ACHN (cell line): ENCODE data around the gene OSCP1.
"Not testable (repeated sequence)": the region's sequence is repeated elsewhere in the genome, so short reads cannot be mapped to it uniquely, and the experiment has no call there.

Experiments
- DNase-seq: peaks from one replicate; pipeline ENCODE4 v3.0.0-alpha.2; 2015
- in situ Hi-C: cut with HindIII; loops from 2 replicates; pipeline ENCODE4 v1.10.0; 2017; ENCODE audit warnings: low sequenced_read_pairs, low pct_ligation_motif_present, low pct_unique_long_range_greater_than_20kb

Gene OSCP1

GRCh38 chr1:36450270-36450918 lies at the start of gene OSCP1:
Gene OSCP1 (minus strand): TSS chr1:36450451. CDS start chr1:36450369, 82 bp downstream.
- in situ Hi-C loops = no loop called here
- peak; percentile 93 for DNase-seq

DNA sequence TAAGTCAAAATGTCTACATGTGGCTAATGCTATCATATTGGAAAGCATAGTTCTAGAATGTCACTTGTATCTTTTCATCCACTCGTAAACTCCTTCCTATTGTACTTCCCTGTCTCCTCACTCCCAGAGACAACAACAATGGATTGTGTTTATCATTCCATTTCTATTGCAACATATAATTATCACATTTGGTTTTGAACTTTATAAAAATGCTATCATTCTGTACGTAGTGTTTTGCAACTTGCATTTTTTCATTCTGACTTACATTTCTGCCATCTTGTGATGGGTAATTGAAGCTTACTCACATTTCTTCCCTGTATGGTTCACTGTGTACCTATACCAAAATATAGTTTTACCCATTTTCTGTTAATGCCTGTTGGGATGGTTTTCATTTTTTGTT lies 47.0 kb upstream of the OSCP1 start:
- in situ Hi-C loops = no loop called here
- no peak for DNase-seq

DNA sequence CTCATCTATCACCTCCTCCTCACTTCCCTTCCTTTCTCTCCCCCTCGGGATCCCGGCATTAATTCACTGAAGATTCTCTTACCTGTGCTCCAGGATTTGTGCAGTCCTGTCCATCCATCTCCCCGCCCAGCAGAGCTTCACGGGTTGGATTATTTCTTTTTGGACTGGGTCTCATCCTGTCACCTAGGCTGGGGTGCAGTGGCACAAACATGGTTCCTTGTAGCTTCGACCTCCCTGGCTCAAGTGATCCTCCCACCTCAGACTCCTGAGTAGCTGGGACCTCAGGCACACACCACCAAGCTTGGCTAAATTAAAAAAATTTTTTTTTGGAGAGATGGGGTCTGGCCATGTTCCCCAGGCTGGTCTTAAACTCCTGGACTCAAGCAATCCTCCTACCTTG lies 44.7 kb upstream of the OSCP1 start:
- DNase-seq = no peak
- in situ Hi-C loops = no loop called here

GRCh38 chr1:36493524-36493923 lies 43.3 kb upstream of the OSCP1 start:
- in situ Hi-C loops = no loop called here
- no peak for DNase-seq

- in situ Hi-C loops = no loop called here
- DNase-seq = no peak
These were observed 42.2 kb upstream of the OSCP1 start for GRCh38 chr1:36492491-36492890.

- in situ Hi-C loops, DNase-seq: not testable (repeated sequence)
These were observed 39.2 kb upstream of the OSCP1 start for GRCh38 chr1:36489258-36490051.

DNA sequence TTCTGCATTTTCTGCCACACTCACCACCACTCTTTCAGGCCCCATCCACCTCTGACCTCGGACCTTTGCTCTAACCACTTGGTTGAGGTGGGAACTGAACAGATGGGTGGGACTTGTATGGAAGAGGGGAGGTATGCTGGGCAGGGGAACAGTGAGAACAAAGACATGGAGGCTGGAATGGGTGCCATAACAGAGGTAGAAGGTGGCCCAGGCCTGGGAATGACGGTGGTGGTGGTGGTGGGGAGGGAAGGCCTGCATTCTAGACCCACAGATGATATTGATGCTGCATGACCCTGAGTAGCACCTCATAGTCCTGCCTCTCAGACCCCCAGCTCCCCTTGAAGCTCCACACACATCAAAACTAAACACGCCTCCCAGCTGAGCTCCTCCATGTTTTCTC lies 37.7 kb upstream of the OSCP1 start:
- in situ Hi-C loops = no loop called here
- no peak for DNase-seq

DNA sequence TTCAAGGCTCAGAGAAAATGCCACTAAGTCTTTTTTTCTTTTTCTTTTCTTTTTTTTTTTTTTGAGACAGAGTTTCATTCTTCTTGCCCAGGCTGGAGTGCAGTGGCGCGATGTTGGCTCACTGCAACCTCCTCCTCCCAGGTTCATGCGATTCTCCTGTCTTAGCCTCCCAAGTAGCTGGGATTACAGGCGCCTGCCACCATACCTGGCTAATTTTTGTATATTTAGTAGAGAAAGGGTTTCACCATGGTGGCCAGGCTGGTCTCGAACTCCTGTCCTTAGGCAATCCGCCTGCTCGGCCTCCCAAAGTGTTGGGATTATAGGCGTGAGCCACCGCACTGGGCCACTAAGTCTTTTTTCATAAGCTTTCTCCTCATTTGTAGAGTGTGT lies 37.1 kb upstream of the OSCP1 start:
- DNase-seq, in situ Hi-C loops: not testable (repeated sequence)

DNA sequence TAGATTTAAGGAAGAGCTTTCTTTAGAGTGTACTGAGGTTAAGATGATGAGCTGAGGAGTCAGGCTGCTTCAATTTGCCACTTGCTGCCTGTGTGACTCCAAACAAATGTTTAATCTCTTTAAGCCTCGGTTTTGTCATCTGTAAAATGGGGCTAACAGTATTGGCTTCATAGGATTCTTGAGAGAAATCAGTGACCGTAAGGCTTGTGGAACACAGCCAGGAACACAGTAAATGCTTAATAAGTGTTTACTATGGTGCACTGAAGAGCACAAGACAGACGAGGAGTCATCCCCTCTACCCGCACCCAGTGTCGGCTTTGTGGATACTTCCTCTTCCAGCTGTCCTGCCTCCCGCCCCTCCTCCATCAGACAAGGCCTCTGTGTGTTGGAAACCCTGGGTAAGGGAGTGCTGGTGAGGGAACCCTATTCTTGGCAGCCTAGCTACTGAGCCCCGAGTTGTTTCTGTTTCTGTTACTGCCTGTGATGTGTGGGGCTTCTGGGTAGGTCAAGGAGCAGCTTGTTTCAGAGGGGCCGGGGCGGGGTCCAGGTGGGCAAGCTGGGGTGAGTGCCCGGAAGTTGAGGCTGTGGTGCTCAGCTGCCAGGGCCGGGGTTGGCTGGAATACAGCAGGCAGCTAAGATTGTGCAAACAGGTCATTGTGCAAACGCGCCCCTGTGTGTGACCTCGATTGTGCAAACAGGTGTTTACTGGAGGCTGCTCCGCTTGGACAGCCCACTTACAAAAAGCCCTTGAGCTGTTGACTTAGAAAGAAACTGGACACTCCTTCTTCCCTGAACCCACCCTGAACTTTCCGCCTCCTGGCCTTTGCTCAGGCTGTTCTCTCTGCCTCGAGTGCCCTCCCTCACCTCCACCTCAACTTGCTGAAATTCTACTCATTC lies 36.4 kb upstream of the OSCP1 start:
- DNase-seq = no peak
- in situ Hi-C loops = no loop called here

GRCh38 chr1:36486093-36486438 lies 35.8 kb upstream of the OSCP1 start:
- in situ Hi-C loops = no loop called here
- no peak for DNase-seq

DNA sequence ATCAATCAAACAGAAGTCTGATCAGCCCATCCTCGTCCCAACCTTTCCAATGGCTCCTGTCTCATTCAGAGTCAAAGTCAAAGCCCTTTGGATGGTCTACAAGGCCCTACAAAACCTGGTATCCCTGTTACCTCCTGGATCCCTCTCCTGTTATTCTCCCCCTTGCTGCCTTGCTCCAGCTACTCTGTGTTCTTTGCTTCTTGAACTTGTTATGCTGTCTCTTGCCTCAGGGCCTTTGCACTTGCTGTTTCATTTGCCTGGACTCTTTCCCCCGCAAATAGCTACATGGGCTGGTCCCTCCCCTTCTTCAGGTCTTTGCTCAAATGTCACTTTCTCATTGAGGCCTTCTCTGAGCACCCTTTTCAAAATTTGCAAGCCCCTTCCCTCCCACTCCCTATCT lies 33.8 kb upstream of the OSCP1 start:
- in situ Hi-C loops = no loop called here
- DNase-seq = no peak

DNA sequence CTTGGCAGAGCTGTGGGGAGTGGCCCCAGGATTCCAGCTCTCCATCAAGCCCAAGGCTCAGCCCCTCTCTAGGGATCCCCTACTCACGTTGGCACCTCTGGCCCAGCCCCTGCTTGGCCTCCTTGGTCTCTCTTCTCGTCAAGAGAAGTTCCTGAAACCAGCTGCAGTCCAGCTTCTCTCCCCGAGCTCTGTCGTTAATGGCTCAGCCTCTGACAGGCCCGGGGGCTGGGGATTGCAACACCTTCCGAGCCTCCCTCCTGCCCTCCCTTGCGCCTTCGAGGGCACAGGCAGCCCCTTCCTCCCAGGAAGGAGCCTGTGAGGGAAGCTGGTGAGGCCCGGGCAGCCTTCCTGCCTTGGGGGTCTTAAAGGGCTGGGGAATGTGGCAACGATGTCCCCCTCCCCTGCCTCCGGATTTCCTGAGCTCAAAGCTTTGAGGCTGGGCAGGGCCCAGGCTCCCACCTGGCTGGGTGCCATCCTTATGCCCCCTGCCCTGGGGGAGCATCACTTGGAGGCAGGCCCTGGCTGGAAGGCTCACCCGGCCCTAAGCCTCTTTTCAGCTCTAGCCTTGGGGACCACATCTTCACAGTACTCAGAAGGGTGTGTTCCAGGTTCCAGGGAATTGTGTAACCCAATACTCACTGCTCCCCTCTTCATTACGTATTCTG lies 32.6 kb upstream of the OSCP1 start, which contains the start of gene CSF3R:
Gene CSF3R (minus strand): TSS at position 190 of the 665 bp plus-strand sequence. CDS start 3,417 bp downstream, outside the sequence.
- no peak for DNase-seq
- in situ Hi-C loops = no loop called here

DNA sequence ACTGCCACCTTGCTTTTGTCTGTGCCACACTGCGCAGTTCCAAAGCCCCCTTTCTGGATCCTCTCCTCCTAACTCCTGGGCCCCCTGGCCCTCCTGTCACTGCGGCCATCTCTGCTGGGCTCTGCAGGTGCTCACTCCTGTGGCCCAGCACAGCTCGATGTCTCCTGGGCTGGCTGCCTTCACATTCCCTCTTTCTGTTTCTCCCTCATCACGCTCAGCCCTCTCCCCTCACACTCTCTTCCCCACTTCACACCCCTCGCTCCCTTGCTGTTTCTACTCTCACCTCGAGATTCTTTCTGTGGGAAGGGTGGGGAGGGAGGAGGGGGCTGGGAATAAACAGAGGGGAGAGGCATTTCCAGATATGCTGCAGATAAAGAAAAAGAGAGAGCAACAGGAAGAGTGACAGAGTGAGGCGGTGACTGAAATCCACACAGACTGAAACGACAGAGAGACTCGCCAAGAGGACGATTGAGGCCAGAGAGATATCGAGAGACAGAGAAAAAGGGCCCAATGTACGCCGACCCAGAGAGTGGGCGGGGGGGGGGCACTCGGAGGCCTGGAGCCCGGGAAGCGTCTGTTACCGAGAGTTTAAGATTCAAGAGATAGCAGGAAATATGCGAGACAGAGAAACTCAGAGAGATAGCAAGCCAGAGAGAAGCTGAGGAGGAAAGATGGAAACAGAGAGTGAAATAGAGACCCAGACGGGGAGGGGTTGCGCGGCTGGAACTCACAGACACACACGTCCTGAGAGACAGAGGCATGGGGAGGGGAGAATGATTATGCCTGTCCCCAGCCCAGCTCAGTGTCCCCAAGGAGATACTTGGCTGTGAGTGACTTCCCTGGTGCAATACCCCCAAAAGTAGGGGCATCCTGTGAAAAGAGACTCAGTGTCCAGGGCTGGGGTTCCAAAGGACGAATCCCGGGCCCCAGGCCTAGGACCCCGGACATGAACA lies 31.8 kb upstream of the OSCP1 start:
- no peak for DNase-seq

DNA sequence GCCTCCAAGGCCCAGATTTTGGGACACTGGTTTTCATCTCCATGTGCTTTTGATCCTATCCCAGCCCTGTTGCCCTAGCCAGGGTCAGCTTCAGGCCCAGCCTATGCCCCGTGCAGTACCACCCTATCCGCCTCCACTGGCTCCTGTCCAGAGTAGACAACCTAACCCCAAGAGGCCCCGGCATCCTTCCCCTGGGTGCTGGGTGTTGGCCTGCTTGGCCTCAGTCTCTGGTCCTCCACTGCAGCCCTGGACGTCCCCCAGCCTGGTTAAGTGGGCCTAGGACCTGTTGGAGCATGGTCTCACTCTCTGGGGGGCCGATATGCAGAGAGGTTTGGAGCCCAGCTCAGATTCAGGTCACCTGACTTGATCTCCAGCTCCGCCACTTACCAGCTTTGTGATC lies 30.8 kb upstream of the OSCP1 start:
- DNase-seq = no peak
- in situ Hi-C loops = no loop called here

More for the DNA sequence above, 31.8 kb upstream of the OSCP1 start:
- in situ Hi-C loops = no loop called here

- no peak for DNase-seq
- in situ Hi-C loops = no loop called here
These were observed 29.9 kb upstream of the OSCP1 start for GRCh38 chr1:36480161-36480560.

DNA sequence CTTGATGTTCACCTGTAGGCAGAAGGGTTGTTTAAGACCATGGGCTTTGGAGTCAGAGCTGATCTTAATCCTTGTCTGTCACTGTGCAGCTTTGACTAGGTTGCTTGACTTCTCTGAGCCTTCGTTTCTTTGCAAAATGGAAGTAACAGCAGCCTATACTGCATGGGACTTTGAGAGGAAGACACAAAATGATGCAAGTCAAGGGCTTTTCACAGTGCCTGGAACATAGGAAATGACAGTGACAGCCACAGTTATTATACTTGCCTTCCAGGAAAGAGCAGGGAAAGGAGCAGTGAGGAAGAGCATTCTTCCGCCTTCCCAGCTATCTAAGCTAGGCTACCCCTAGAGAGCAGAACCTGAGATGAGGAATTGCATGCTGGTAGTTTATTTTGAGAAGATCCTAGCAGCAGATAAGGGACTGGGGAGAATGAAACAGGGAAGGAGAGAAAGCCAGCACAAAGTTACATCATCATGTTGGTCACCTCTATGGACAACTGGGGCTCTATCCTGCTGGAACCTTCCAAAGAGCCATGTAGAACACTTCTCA lies 29.3 kb upstream of the OSCP1 start:
- in situ Hi-C loops = no loop called here
- no peak for DNase-seq

DNA sequence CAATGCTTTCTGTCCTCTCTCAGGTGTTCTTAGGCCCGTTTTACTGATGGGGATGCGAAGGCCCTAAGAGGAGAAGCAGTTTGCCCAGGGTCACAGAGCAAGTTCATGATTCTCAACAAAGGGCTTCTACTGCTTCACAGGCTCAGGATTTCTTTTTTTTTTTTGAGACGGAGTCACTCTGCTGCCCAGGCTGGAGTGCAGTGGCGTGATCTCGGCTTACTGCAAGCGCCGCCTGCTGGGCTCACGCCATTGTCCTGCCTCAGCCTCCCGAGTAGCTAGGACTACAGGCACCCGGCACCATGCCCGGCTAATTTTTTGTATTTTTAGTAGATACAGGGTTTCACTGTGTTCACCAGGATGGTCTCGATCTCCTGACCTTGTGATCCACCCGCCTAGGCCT lies 27.4 kb upstream of the OSCP1 start:
- in situ Hi-C loops, DNase-seq: not testable (repeated sequence)
